Bone marrow (tissue), 2 donors: Measurements from ENCODE around the gene PHETA2.
"Not testable (repeated sequence)": the region's sequence is repeated elsewhere in the genome, so short reads cannot be mapped to it uniquely, and the experiment has no call there.

Experiments
- DNase-seq, 2 donors: peaks; one replicate each; lab custom pipeline; 2025; lab: John Stamatoyannopoulos, UW

The PHETA2 gene

DNA sequence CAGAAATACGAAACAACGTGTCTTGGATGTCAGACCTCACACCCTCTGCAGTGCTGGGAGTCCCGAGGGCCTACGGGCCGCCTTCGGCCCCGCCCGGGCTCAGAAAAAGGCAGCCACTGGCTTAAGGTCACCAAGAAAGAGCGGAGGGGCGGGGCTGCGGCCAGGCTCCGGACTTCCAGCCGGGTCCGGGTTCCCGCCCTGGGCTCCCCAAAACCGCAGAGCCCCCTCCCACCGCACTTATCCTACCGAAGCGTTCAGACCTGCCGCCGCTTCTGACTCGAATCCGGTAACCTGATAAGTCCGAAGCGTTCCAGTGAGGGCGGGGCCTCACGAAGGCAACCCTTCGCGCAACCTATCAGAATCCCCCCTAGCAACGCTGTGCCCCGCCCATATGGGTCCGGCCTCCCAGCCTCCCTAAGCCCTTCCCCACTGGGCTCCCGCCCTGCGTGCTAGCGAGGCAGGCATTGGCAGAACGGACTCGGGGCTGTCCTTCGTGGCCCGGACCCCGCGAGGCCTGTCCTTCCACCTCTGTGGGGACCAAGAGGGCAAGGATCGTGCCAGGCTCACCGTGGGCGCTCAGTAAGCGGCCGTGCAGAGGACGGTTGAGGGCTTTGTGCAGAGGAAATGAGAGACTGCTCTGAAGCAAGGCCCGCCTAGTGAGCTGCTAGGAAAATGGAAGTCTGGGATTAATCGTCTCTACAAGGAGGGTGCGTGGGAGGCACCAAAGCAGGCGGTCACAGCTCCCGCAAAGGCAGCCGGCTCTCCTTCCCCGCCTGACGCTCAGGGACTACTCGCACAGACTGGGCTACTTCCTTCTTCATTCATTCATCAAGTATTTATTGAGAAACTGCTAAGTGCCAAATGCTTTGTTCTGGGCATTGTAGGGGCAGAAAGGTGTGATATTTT, 3.3 kb upstream of the PHETA2 start, which contains the start of gene NAGA:
NAGA (minus strand) TSS at position 296 of the 906 bp plus-strand sequence. CDS start 515 bp downstream, outside the sequence.
- peak; percentile 72 to 89 for DNase-seq

DNA sequence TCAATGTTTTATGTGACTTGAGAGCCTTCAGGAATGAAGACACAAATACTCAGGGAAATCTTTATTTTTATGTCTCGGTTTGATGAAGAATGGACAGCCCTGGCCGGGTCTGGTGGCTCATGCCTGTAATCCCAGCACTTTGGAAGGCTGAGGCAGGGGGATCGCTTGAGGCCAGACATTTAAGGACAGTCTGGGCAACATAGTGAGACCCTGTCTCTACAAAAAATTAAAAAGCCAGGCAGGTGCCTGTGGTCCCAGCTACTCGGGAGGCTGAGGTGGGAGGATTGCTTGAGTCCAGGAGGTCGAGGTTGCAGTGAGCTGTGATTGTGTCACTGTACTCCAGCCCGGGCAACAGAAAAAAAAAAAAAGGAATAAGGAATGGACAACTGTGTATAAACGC, 2.5 kb upstream of the PHETA2 start:
- DNase-seq: not testable (repeated sequence)

DNA sequence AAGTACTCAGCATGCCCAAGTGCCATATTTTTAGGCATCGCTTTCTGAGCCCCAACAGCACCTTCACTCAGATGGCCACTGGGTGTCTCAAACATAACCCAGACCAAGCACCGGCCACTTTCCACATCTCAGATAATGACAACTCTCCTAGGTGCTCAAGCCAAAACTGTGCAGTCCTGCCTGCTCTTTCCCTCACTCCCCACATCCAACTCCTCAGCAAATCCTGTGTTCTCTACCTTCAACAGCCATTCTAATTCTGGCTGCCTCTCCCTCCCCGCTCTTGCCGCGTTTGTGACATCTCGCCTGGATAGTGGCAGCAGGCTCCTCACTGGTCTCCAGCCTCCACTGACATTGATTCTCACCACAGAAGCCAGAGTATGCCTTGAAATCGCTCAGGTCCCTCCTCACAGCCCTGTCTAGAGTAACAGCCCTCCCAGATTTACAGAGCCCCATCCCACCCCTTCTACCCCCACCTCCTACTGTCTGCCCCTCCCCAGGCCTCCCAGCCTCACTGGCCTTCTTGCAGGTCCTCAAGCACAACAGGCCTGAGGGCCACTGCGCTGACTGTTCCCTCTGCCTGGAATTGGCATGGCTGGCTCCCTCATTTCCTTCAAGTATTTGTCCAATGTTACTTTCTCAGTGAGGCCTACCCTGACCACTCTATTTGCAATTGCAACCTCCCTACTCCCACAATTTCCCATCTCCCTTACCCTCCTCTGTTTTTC, 1.3 kb upstream of the PHETA2 start:
- DNase-seq: no peak

DNA sequence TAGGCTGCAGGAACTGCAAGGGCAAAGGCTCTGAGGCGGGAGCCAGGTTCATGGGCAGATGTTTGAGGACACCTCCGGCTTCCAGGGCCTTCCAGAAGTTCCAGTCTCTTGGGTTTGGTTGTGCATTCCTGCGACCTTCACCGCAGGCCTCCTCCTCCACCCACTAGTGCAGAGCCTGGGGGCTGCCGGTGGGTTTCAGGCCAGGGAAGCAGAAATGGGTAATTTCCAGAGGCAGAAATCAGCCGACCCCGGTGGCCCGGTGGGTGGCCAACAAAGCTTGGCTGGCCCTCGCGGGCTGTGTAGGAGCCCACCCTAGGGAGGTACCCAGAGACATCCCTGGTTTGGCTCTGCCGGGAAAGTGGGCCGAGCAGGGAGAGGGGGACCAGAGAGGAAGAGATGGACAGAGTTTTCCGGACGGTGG, 417 bp upstream of the PHETA2 start:
- DNase-seq: no peak

DNA sequence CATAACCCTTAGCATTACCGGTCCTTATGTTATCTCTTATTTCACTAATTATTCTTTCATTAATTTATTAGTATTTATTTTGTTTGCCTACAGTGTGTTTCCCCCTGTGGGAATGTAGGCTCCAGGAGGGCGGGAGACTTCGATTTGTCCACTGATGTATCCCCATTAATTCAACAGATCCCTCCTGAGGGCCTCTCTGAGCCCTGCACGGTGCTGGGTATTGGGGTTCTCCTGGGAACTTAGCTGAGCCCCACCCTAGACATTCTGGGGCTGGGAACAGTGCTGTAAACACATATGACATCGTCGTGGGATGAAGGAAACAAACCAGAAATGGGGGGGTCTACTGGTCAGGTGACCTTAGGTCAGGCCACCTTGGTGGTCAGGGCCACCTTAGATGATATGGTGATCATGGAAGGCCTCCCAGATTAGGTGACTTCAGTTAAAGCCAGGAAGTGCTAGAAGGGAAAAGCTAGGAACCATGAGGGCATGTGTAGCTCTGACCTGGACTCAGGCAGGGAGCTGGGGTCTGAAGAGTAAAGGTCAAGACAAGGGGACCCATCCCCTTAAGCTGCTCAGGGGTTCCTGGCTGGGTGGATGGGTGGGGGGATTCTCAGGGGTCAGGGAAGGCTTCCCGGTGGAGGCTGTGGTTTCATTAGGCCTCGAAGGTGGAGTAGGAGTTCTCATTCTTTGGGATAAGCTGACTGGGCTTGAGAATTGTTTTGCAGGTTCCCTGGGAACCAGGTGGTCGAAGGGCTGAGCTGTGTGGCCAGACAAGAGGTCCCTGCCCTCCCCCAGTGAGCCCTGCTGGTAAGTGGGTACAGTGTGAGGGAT, 1.0 kb downstream of the PHETA2 start:
- no peak for DNase-seq

DNA sequence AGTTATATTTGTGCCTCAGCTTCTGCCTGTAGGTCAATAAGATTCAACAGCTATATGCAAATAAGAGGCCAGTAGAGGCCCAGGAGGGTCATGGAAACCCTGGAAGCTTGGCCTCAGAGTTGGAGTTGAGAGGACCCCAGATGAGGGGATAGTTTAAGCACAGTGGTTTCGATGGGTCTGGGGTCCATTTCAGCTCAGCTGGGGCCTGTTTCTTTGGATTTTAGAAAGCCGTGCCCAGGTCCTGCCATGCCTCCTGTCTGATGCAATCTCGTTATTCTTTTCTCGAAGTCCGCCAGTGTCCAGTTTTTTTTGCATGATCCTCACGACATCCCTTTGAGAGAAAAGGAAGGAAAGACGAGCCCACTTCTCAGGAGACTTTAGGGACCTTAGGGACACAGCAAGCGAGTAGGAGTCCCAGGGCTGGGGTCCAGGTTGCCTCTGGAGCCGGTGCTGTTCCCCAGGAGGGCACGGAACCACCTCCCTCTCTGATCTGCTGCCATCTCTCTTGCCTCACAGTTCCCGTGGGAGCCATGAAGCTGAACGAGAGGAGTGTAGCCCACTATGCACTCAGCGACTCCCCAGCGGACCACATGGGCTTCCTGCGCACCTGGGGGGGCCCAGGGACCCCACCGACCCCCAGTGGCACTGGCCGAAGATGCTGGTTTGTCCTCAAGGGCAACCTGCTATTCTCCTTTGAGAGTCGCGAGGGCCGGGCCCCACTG, 2.9 kb downstream of the PHETA2 start:
- DNase-seq: no peak

DNA sequence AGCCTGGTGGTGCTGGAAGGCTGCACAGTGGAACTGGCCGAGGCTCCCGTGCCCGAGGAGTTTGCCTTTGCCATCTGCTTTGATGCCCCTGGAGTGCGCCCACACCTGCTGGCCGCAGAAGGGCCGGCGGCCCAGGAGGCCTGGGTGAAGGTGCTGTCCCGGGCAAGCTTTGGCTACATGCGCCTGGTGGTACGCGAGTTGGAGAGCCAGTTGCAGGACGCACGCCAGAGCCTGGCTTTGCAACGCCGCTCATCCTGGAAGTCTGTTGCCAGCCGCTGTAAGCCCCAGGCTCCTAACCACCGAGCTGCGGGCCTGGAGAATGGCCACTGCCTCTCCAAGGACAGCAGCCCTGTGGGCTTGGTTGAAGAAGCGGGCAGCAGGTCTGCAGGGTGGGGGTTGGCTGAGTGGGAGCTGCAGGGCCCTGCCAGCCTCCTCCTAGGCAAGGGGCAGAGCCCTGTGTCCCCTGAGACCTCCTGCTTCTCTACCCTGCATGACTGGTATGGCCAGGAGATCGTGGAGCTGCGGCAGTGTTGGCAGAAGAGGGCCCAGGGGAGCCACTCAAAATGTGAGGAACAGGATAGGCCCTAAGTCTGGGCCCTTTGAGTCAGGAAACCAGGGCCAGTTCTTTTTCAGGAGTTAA, 3.6 kb downstream of the PHETA2 start:
- no peak for DNase-seq

DNA sequence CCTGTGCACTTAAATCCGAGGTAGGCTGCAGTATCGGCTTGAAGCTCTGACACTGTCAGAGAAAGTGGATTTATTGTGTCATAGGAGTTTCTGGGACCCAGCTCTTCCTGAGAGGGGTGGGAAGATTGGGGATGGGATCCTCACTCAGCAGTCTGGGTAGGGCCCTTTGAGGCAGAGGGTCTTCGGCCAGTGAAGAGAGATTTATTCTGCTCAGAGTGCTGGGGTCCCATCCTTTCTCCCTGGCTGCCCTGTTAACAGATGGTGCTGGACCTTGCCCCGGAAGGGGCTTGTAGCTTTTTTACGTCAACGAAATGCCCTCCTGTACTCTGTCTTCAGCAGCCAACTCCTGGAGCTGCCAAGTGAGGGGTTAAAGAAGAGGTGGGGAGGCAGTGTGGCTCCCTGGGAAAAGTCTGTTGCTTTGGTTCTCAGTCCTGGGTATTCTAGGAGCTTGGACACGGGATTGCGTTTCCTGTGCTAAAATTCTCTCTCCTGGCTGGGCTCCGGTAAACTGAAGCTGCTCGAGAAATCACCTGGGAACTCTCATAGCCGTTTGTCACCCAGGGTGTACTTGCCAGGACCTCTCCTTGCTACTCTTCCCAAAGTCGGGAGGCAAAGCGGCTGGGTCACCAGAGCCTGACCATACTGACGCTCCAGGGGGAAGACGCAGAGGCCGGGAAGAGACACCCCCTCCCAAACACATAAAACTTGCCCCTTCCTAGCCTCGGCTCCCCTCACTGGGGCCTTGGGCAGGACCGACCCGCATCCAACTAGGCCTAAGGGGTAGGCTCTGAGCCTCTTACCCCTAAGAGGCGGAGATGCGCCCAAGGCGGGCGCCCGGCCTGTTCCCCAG, 4.6 kb downstream of the PHETA2 start:
- DNase-seq: no peak

DNA sequence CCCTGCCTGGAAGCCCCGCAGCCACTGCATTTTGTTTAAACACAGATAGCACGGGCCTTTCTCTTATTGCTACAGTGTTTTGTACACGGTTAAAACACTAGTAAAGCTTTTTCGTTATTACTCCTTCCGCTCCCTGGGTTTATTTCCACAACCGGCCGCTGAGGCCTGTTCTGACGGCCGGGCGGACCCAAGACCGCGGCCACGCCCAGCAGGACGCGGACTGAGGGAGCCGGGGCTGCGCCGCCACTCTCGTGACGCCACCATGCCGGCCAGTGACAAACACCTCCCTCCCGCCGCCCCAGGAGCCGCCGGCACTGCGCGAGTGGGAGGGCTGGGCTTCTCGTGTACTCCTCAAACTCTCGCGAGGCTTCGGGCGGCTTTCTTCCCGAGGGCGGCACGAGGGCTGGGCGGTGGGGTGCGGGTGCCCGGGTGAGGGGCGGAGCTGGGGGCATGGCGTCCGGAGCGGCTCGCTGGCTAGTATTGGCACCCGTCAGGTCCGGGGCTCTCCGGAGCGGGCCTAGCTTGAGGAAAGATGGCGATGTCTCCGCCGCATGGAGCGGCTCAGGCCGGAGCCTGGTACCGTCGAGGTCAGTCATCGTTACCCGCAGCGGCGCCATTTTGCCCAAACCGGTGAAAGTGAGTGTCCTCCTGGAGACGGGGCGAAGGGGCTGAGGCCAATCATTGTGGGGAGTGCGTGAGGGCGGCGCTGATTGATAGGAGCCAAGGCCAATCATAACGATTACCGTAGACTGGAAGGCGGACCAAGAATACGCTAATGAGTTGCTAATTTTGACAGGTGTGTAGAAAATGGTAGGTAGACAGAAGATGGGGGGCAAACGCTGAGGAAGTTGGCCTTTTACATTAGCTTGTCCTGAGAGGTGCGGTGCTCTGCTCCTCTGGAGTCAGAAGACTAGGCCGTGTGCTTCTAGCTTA, 5.5 kb downstream of the PHETA2 start, which contains the start of gene SMDT1:
SMDT1 (plus strand) TSS at position 382 of the 933 bp plus-strand sequence; CDS start at position 451, 69 bp downstream.
- DNase-seq: peak; percentile 94 to 97

DNA sequence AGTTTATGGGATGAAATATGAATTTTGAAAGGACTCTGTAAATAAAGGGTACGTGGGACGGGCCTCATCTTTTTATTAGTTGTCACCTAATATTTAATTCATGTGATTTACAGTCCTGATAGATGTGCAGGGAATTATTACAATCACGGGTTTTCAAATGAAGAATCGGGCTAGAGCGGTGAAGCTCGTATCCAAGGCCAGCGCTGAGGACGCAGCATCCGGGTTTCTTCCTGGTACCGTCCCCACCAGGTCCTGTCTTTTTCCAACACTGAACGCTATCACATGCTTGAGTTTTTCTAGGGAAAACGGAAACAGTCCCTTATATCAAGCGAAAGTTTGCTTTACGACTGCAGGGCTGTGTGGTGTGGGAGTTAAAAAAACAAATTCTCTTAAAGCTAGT, 6.2 kb downstream of the PHETA2 start:
- DNase-seq: no peak

DNA sequence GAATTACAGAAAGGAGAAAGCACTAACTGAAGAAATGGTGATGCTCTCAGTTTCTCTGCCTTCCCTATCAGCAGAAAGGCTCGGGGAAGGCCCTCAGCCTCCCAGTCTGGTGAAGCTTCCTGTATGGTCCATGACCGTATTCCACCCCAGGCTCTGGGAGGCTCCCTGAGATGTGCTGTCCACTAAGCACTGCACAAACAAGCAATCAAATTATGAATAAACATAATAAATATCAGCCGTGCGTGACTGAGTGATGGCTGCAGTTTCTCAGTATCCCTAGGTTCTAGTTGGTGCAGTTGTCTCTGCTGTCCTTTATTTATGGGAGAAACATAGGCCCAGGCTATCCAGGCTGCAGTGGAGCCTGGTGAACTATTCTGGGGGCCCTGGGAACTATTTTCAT, 9.1 kb downstream of the PHETA2 start:
- DNase-seq: no peak

DNA sequence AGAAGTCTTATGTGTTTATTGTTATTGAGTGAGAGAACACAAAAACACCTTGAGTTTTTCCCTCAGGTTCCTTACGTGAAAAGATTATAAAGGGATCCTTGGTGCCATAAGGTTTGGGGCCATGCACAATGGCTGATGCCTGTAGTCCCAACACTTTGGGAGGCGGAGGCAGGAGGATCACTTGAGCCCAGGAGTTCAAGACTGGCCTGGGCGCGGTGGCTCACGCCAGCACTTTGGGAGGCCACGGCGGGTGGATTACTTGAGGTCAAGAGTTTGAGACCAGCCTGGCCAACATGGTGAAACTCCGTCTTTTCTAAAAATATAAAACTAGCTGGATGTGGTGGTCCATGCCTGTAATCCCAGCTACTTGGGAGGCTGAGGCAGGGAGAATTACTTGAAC, 10.8 kb downstream of the PHETA2 start:
- no peak for DNase-seq

DNA sequence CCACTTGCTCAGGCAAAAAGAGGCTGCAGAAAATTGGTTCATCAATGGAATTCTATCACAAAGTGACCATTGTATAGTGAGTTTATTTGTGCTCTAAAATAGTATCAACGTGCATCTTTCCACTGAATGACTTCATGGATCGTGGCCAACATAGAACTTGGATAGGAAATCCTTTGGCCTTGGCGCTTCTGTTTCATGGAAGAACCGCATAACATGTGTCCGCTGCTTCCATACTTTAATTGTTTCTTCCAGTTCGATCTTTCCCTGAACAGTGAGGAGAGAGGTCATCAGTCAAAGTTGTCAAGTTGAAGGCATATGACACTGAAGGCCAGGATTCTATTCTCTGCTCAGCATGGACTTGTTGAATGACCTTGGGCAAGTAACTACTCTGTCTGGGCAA, 12.0 kb downstream of the PHETA2 start:
- DNase-seq: no peak

DNA sequence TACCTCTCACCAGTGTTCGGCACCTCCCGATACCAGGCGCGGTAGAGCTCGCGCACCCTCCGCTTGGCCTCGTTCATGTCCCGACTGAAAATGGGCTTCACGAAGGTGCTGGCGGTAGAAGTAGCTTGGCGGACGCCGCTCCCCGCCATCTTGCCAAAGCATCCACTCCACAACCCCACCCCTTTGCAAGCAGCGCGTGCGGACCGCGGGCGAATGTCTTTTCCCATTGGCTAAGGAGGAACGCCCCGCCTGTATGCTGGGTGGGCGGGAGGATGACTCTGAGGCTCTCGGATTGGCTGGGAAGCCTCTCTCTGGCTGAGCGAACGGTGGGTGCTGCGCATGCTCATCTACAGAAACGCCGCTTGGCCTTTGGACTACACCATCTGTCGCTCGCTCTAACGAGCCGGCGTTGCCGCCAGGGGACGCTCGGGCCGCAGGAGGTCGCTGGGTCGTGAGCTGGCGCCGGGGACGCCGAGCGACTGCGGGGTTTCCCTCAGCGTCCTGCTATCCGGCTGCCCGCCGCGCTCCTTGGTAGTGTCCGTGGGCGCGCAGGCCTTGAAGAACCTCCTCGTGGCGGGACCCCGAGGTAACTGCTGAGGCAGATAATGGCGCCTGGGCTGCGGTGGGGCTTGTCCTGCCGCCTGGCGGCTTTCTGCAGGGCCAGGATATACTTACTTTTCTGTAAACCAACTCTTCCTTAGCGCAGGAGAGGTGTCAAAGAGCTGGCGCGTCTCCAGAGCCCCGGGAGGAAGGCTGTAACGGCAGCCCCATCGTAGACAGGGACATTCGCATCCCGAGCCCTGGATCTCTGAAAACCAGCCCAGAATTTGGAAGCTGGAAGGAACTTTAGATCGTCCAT, 16.8 kb downstream of the PHETA2 start, which contains the start of gene NDUFA6:
NDUFA6 (minus strand) TSS at position 177 of the 859 bp plus-strand sequence; CDS start at position 149, 28 bp downstream.
- peak; percentile 81 to 98 for DNase-seq

DNA sequence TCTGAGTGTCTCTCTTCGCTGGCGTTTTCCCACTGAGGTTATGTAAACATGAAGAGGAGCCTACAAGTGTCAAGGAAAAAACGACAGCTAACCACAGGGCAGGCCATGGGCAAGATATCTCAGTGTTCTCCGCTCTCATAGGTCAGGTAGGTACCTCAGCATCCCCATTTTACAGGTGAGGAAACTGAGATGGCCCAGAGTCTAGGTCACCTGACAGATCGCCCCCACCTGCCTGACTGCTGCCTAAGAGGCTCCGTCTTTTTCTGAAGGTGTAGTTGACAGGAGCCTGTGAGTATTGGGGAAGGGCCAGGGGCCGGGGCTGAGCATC, 17.4 kb downstream of the PHETA2 start:
- DNase-seq: no peak

DNA sequence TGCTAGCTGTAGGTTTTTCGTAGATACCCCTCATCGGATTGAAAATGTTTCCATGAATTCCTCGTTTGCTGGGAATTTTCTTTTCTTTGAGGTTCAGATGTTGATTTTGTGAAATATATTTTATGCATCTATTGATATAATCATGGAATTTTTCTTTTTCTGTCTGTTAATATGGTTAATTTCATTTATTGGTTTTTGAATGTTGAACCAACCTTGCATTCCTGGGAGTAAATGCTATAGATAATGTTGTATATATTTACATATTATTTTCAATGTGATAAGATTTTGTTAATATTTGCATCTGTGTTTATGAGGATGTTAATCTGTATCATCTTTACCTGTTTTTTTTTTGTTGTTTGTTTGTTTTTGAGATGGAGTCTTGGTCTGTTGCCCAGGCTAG, 27.2 kb downstream of the PHETA2 start:
- DNase-seq: no peak

DNA sequence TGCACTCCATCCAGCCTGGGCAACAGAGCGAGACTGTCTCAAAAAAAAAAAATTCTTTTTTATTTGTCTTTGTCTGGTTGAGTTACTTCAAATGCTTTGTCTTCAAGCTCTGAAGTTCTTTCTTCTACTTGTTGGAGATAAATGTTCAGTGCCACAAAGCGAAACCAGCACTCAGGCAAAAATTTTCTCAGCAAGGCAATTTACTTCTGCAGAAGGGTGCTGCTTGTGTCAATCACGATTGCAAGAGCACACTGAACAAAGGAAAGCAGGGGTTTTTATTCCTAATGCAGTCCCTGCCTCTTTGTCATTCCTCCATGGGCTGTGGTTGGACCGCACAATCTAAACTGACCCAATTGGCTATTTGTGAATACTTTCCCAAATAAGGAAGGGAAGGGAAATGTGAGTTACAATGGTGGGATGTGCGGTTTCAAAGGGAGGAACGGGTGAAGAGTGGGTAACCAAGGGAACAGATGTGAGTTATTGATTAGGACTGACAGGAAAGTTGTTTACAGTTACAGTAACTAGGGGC, 30.3 kb downstream of the PHETA2 start:
- DNase-seq: not testable (repeated sequence)

DNA sequence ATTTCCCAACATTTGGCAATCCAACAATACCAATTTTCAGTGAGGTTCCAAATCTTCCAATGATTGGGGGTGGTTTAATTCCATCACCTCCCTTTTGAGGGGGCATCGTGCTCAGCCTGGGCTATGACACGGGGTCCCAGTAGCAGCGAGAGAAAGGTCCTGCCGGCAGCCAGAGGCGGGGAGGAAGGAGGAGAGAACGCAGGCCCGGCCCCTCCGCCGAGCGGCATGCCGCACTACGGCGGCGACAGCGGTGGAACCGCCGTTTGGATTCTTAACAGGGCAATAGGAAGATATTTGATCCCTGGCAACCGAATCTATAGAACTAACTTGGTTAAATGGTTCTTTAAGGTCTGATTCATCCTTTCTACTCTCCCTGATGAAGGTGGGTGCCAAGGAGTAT, 34.8 kb downstream of the PHETA2 start:
- no peak for DNase-seq
